Kidney epithelial cell (primary cell): Measurements from ENCODE around the gene EGR2. TPM values are rescaled to one million over a fixed set of nuclear protein-coding genes. Genes with fewer than 3 reads are reported as not detected.
A peak's percentile ranks its signal among the peaks of the same experiment; 100 is the strongest.

ENCODE experiments used
- DNase-seq: peaks from one replicate; pipeline ENCODE4 v3.0.0-alpha.2; 2010; ENCODE audit warnings: low read depth
- H3K27me3 ChIP-seq: 2 replicates; pipeline ENCODE4 v1.6.0; 2011; ENCODE audit warnings: low read length; ENCODE audit not compliant: control insufficient read depth, insufficient read depth
- H3K36me3 ChIP-seq: 2 replicates; pipeline ENCODE4 v1.5.1; 2011; ENCODE audit warnings: low read length; ENCODE audit not compliant: control insufficient read depth, insufficient read depth
- H3K4me3 ChIP-seq: 2 replicates; pipeline ENCODE4 v1.5.1; 2011; ENCODE audit warnings: low read depth, mild to moderate bottlenecking, control low read depth, low read length
- total RNA-seq: library from RNA; depleted of rRNA; stranded (reverse); fragments of >200 nt; gene quantifications from 2 replicates; pipeline ENCODE4 v1.2.3, GENCODE V29; 2015
- TF ChIP-seq, protein P1 (sequence below): IDR thresholded peaks from 2 replicates; pipeline ENCODE4 v1.5.1; 2011; ENCODE audit warnings: mild to moderate bottlenecking, moderate library complexity, low read length, control low read depth, inconsistent platforms; ENCODE audit not compliant: insufficient read depth, poor library complexity, severe bottlenecking

EGR2 gene
- total RNA-seq, 1 donor from 2014 or later, result 0.67 TPM

- Histone ChIP-seq H3K4me3 (peak overlapping the region; percentile 48), H3K36me3 (no peaks in the 10 kb centered on the region), H3K27me3 (peaks cover 34% of the 10 kb centered on the region)
- TF ChIP-seq, protein P1, sequence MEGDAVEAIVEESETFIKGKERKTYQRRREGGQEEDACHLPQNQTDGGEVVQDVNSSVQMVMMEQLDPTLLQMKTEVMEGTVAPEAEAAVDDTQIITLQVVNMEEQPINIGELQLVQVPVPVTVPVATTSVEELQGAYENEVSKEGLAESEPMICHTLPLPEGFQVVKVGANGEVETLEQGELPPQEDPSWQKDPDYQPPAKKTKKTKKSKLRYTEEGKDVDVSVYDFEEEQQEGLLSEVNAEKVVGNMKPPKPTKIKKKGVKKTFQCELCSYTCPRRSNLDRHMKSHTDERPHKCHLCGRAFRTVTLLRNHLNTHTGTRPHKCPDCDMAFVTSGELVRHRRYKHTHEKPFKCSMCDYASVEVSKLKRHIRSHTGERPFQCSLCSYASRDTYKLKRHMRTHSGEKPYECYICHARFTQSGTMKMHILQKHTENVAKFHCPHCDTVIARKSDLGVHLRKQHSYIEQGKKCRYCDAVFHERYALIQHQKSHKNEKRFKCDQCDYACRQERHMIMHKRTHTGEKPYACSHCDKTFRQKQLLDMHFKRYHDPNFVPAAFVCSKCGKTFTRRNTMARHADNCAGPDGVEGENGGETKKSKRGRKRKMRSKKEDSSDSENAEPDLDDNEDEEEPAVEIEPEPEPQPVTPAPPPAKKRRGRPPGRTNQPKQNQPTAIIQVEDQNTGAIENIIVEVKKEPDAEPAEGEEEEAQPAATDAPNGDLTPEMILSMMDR, result peak; percentile 58
- no peak for DNase-seq
Observed at GRCh38 chr10:62817766-62818425, 1.7 kb upstream of the EGR2 start.

DNA sequence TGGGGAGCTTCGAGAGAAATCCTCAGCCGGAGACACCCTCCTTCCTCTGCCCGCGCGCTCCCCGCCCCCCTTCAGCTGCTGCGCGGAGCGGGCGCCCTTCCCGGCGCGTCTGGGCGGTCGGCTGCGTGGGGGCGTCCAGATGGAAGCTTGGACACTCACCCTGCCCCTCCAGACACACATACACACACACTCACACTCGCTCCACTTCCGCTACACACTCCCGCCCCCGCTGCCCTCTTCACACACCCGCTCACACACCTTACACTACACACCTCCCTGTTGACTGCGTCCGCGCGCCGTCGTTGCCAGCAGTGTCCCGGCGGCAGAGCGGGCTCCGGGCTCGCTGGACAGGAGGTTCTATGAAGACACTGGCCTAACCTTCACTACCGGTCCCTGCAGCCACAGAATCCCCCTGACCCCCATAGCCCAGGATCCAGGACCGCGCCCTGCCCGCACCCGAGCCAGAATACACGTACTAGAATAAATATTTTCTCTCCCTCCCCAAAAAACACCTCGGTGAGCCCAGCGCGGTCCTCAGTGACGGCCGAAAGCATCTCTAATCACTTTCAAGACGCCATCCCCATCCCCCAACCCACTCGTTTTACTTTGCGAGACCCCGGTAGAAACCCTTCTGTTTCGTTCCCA, 1.1 kb upstream of the EGR2 start:
- Histone ChIP-seq H3K27me3 (peaks cover 34% of the 10 kb centered on the region), H3K4me3 (peak overlapping the region; percentile 48), H3K36me3 (no peaks in the 10 kb centered on the region)
- TF ChIP-seq, protein P1, result no peak
- no peak for DNase-seq

DNA sequence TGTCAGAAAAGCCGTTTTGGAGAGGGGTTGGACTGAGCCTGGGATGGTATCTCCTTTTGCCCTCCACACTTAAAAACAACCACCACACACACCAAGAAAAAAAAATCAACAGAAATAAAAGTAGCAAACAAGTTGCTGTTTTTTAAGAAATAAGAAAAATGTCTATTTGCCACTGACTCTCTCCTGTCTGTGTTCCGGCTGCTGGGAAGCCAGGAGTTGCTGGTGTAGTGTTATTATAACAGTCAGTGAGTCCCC, 163 bp downstream of the EGR2 start:
- DNase-seq, result no peak

DNA sequence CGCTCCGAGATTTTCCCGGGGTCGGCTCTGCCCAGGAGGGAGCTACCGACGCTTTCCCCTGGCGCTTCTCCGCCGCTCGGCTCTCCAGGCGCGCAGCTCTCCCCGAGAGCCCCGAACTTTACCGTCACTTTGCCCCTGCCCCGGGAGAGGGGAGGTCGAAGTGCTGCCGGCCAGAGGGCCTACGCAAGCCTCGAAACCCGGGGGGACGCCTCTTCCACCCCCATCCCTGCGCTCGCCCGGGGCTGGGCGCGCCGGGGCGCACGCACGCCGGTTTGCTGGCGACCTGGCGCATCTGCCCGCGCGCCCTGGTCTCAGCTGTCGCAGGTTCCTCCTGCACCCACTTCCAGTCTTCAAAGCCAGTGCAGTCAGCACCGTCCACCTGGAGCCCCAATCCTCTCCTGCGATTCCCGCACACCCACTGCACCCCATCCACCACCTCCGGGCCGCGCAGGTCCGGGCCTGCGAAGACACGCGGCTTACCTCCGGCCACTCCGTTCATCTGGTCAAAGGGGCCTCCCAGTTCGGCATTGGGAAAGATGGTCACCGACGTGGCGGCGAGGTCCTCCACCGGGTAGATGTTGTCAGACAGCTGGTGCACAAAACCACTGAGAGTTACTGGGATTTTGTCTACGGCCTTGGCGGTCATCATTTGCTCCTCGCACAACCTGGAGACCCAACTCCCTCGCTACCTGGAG, 638 bp downstream of the EGR2 start:
- DNase-seq, result no peak
- peaks cover 31% of the 10 kb centered on the region for H3K27me3 ChIP-seq
- TF ChIP-seq, protein P1, result no peak
- H3K36me3 ChIP-seq, result no peaks in the 10 kb centered on the region
- H3K4me3 ChIP-seq, result peak overlapping the region; percentile 69

More for the DNA sequence above, 163 bp downstream of the EGR2 start:
- Histone ChIP-seq H3K4me3 (peak overlapping the region; percentile 69), H3K36me3 (no peaks in the 10 kb centered on the region), H3K27me3 (peaks cover 32% of the 10 kb centered on the region)
- TF ChIP-seq, protein P1, result no peak

DNA sequence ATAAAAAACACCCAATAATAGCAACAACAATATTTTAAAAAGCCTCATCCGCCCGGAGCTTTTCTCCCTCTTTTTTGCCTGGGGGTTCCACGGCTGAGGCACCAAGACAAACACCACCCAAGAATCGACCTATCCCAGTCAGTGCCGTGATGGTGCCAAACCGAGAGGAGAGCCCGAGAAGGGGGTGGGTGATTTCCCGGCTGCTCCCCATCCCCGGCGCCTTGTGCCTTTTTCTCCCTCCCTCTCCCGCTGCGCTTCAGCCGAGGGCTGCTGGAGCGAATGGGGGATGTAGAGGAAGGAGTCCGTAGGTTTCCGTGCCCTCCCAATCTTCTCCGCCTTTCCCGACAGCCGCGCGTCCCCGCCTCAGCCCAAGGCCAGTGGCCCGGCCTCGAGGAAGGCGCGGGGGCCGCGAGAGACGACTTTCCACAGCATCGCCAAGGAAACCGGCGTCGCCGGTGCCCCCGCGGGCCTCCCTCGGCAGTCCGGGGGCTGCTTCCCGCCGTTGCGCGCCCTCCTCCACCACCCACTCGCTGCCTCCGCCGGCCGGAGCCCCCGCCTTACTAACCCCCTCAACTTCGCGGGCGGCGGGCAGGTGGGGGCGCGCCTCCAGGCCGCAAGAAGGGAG, 1.3 kb downstream of the EGR2 start:
- H3K4me3 ChIP-seq, result peak overlapping the region; percentile 69
- no peak for DNase-seq
- peaks cover 31% of the 10 kb centered on the region for H3K27me3 ChIP-seq
- H3K36me3 ChIP-seq, result no peaks in the 10 kb centered on the region
- TF ChIP-seq, protein P1, result no peak
